ENCODE measurements around the gene MAN1A1. TPM values are rescaled to one million over a fixed set of nuclear protein-coding genes. Genes with fewer than 3 reads are reported as not detected.
A peak's percentile ranks its signal among the peaks of the same experiment; 100 is the strongest.

Gene MAN1A1
- total RNA-seq, 4 donors from 2014 or later: 30.0 to 99.0 (median 69.8) TPM

DNA sequence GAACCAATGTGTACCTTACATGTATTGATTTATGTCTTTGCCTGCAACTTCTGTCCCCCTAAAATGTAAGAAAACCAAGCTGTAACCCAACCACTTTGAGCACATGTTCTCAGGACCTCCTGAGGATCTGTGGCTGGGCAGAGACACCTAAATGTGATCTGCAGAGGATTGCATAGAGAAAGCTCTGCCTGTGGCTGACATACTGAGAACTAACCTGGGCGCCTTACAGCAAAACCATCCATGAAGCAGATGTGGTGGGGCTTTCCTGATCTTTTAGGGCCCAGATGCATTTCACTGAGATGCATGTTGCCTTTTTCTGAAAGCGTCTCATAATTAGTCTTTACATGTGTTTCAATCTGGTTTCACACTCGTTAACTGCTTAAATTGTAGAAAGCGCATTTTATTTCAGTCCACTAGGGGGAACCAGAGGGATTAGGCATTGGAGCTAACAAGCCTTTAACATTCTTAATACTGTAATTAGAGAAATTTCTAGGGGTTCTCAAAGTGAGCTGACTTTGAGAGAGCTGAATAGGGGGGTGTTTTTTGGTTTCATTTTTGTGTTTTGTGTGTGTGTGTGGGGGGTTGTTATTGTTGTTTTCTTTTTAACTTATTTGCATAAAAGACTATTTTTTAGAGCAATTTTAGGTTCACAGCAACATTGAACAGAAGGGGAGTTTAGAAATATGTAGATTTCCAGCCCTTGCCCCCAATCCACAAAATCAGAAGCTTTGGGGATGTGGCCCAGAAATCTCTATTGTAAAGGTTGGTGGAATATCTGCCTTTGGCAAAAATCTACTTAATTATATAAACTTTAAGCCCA is 220.2 kb downstream of the MAN1A1 start:
- H3K36me3 ChIP-seq: no peaks in the 10 kb centered on the region
- intact Hi-C loops (cut with DNase I; ENCODE audit: low total_unique reads): no loop called here
- no peak for DNase-seq
- no peaks in the 10 kb centered on the region for H3K4me1 ChIP-seq
- H3K4me3 ChIP-seq: no peak overlapping the region
- H3K9me3 ChIP-seq: no peaks in the 10 kb centered on the region
- no peak for TF ChIP-seq POLR2A (IDR thresholded peaks at IDR 0.05)
- peak; percentile 70 to 91 (median 75) for TF ChIP-seq CTCF (IDR thresholded peaks at IDR 0.05)
- H3K27me3 ChIP-seq: no peaks in the 10 kb centered on the region
- H3K27ac ChIP-seq: no peak overlapping the region

GRCh38 chr6:119128252-119128912 is 221.2 kb downstream of the MAN1A1 start:
- TF ChIP-seq CTCF (IDR thresholded peaks at IDR 0.05) (no peak), POLR2A (IDR thresholded peaks at IDR 0.05) (no peak)
- no peaks in the 10 kb centered on the region for H3K27me3 ChIP-seq
- no peak overlapping the region for H3K4me3 ChIP-seq
- no peak for DNase-seq
- no peak overlapping the region for H3K27ac ChIP-seq
- intact Hi-C loops (cut with DNase I; ENCODE audit: low total_unique reads): no loop called here
- H3K4me1 ChIP-seq: no peaks in the 10 kb centered on the region
- H3K9me3 ChIP-seq: no peaks in the 10 kb centered on the region
- no peaks in the 10 kb centered on the region for H3K36me3 ChIP-seq

DNA sequence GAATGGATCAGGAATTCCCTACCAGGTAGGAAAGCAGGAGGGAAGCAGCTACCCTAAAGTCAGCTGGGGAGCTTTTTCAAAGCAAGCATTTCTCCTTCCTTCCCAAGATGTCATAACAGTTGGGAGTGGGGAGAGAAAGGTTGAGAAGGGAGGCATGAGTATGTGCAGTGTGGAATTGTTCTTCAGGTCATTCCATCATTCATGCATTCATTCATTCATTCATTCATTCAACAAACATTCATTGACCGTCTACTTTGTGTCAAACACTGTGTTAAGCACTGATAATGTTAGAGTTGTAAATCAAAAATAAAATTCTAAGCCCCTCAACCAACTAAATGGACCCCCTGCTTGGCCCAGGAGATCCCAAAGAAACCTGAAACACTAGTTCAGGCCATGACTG is 221.9 kb downstream of the MAN1A1 start:
- no peaks in the 10 kb centered on the region for H3K27me3 ChIP-seq
- no peak for TF ChIP-seq POLR2A (IDR thresholded peaks at IDR 0.05)
- H3K4me3 ChIP-seq: no peak overlapping the region
- H3K27ac ChIP-seq: no peak overlapping the region
- no peaks in the 10 kb centered on the region for H3K4me1 ChIP-seq
- DNase-seq: no peak
- intact Hi-C loops (cut with DNase I; ENCODE audit: low total_unique reads): no loop called here
- H3K36me3 ChIP-seq: no peaks in the 10 kb centered on the region
- no peaks in the 10 kb centered on the region for H3K9me3 ChIP-seq

Small RNA genes lying within 50 kb of the gene (small RNA-seq; reads per million reads assigned to genes)
- gene AL022722.2 (not detected), gene RNU6-194P (not detected)

Data from uterus (tissue), 4 donors.